HG03159 (cell line): ENCODE data around the gene FERMT2.

Experiments
- ATAC-seq: cut with Tn5 transposase; IDR thresholded peaks from one replicate; pipeline ENCODE4 v1.9.1; 2021; ENCODE audit warnings: mild to moderate bottlenecking, moderate library complexity; ENCODE audit not compliant: unreplicated experiment

FERMT2 gene

DNA sequence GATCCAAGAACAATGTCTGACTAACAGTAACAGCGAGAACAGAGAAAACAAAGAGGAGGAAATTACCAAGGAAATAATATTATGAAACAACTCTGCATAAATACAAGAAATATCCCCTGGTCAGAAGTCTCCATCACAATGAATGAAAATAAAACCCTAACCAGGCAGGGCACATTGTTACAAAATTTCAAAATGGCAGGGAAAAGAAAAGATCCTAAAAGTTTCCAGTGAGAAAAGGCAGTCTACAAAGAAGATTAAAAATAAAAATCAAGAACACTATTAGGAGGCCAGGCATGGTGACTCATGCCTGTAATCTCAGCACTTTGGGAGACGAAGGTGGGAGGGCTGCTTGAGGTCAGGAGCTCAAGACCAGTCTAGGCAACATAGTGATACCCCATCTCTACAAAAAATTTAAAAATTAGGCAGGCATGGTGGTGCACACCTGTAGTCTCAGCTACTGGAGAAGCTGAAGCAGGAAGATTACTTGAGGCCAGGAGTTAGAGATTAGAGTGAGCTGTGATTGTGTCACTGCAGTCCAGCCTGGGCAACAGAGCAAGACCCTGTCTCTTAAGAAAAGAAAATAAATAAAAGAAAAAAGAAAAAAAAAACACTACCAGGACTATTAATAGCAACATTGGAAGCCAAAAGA lies 47.8 kb downstream of the FERMT2 start:
- no peak for ATAC-seq

DNA sequence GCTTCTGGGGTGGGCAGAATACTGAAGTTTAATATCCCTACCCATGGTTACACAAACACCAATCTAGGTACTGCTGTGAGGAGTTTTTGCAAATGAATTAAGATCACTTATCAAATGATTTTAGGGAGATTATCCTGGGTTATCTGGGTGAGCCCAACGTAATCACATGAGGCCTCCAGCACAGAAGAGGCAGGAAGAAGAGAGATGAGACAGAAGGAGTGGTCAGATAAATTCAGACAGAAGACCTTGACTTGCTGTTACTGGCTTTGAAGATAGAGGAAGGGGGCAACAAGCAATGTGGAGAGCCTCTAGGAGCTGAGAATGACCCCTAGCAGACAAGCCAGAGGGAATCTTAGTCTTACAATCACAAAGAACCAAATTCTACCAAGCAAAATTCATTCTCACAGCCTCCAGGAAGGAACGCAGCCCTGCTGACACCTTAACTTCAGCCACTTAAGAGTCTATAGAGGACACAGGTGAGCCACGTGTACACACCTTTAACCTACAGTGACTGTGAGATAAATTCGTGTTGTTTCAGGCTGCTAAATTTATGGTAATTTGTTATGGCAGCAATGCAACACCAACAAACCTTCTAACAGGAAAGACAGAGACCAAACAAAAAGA lies 49.4 kb downstream of the FERMT2 start:
- ATAC-seq, result no peak

DNA sequence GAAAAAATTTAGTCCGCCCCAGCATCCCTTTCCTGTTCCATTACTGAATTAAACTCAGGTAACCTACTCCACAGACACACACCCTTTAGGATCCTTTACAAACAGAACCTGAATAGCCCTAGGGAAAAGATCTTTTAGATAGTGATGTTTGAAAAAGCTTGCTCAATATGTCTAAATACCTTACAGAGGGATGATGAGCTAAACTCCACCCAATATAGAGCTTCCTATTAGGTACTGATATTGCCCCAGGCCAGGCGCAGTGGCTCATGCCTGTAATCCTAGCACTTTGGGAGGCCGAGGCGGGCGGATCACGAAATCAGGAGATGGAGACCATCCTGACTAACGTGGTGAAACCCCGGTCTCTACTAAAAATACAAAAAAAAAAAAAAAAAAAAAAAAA lies 50.1 kb downstream of the FERMT2 start:
- no peak for ATAC-seq

DNA sequence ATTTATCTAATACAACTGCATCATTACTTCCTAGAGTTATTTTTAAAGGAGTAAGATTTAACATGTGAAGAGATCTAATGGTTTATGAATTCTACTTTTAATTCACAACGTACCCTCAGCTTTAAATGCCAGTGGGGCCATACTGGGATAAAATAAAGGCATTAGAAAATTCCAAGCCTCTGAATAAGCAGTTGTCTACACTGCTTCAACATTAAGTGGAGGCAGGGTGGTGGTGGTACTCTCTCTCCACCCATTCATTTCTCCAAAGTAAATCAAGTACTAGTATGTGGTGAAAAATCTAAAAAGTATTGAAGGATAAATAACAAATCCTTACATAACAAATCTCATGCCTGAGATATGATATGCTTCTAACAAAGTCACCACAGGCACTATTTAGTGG lies 52.4 kb downstream of the FERMT2 start:
- ATAC-seq, result no peak

DNA sequence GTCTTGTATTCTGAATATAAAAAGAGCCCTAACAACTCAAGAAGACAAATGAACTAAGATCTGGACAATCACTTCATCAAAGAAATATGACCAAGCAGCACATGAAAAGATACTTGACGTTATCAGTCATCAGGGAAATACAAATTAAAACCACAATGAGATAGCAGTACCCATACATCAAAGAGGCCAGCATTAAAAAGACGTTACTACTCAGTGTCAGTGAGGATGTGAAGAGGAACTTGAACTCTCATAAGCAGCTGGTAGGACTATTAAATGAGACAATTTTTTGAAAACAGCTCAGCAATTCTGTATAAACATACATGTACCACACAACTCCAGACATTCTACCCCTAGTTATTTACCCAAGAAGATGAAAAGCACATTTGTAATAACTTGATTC lies 55.9 kb downstream of the FERMT2 start:
- no peak for ATAC-seq

DNA sequence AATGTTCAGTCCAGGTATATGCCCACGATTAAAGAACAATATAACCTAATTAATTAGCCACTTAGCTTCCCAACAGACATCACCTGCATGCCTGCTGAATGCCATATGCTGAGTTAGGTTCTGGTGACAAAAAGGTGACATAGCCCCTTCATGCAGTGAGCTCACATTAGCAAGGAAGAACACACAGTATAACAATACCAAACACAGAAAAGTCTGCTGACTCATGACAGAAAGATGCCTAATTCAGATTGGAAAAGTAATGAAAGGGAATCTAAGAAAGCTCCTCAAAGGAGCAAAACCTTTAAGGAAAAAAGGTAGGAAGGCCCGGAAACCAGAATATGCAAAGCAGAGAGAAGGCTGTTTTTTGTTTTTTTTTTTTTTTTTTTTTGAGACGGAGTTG lies 59.0 kb downstream of the FERMT2 start:
- no peak for ATAC-seq

DNA sequence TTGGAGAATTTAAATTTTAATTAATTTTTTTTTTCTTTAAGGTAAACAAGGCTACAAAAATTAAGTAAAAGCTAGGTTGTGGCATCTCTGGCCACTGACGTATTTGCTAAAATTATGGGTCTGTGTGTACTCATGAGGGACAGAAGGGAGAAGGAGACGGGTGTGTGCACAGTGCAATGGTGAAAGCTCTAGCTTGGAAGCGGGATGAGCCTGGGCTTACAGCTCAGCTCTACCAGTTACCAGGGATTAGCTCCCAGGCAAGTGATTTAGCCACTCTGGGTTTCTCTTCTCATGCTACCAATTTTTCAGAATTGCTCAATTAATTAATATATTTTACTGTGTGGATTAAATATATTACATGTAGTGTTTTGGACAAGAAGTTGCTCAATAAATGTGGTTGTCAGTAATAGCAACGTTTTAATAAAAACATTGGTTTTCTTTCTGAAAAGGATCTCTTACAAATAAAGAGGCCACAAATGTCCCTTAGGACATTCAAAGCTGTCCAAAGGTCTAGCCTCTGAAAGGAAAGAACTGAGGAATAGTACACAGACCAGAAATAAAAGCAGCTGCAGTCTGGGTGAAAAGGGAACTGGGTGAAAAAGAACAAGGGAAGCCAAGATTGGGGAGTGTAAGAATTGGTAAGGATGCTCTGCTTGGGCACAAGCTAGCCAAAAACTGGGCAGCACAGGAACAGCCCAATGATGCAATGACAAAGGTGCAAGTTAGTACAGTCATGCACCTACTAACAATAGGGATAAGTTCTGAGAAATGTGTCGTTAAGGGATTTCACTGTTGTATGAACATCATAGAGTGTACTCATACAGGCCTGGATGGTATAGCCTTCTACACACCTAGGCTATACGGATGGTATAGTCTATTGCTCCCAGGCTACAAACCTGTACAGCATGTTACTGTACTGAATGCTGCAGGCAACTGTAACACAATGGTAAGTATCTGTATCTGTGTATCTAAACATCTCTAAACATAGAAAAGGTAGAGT lies 61.7 kb downstream of the FERMT2 start:
- no peak for ATAC-seq

DNA sequence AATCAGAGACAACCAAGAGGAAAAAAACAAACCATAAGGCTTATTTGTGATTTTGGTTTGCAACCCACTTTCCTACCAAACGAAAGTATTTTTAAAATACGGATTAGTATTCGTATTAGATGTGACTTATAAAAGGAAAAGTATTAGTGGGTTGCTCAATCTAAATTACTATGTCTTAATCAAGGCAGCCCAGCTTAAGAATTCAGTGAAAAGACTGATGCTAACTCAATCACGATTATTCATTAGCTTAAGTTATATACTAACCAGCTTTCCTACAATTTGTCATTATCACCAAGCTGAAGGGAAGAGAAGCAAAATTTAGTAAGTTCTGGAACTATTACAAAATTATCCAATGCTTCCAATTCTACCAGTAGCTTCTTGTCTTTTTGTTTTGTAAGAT lies 62.7 kb downstream of the FERMT2 start:
- ATAC-seq, result no peak

DNA sequence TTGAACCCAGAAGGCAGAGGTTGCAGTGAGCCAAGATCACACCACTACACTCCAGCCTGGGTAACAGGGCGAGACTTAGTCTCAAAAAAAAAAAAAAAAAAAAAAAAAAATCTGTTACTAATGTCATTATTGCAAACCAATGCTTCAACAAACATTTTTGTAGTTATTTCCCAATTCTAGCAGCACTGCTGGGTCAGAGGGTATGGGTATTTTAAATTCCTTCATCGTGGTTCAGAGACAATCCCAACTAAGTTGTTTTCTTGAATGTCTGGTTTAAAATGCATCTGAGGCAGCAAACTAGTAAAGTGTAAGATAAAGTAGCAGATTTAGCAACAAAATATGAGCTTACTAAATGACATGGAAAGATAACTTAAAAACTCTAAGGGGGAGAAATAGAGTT lies 65.6 kb downstream of the FERMT2 start:
- ATAC-seq, result no peak

DNA sequence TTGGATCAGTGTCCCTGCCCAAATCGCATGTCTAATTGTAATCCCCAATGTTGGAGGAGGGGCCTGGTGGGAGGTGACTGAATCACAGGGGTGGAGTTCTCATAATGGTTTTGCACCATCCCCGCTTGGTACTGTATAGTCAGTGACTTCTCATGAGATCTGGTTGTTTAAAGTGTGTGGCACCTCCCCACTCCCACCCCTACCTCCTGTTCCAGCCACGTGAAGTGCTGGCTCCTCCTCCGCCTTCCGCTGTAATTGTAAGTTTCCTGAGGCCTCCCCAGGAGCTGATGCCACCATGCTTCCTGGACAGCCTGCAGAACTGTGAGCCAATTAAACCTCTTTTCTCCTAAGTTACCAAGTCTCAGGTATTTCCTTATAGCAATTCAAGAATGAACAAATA lies 67.2 kb downstream of the FERMT2 start:
- ATAC-seq, result no peak

DNA sequence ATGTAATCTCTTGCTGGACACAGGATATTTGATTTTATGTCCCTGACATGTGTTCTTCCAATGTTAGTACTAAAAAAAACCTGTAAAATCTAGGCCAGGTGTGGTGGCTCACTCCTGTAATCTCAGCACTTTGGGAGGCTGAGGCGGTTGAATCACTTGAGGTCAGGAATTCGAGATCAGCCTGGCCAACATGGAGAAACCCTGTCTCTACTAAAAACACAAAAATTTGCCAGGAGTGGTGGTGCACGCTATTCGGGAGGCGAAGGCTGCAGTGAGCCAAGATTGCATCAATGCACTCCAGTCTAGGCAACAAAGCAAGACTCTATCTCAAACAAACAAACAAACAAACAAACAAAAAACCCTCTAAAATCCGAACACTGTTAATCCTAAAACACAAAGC lies 68.0 kb downstream of the FERMT2 start:
- no peak for ATAC-seq

DNA sequence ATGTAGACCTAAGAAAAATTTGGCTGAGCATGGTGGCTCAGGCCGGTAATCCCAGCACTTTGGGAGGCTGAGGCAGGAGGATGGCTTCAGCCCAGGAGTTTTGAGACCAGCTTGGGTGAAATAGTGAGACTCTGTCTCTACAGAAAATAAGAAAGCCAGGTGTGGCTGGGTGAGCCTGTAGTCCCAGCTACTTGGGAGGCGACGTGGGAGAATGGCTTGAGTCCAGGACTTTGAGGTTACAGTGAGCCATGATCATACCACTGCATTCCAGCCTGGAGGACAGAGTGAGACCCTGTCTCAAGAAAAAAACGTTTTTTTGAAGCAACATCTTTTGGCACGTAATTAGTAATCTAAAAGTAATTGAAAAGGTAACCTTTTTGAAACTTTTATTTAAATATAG lies 70.9 kb downstream of the FERMT2 start:
- ATAC-seq, result no peak

DNA sequence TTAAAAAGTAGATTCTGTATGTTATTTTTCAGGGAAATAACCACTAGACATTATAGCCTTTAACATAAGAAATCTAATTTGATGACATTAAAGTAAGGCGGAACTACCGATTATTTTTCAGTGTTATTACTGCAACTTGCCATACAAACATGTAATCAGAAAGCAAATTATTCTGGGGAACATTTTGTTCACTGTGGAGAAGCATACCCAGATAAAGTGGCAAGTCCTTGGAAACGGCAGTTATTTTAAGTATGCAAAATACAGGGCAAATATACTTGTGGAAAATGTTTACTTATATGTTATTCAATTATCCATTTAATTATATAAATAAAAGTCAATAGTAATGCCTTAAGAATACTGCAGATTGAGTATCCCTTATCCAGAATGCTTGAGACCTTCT lies 71.9 kb downstream of the FERMT2 start:
- ATAC-seq, result no peak

DNA sequence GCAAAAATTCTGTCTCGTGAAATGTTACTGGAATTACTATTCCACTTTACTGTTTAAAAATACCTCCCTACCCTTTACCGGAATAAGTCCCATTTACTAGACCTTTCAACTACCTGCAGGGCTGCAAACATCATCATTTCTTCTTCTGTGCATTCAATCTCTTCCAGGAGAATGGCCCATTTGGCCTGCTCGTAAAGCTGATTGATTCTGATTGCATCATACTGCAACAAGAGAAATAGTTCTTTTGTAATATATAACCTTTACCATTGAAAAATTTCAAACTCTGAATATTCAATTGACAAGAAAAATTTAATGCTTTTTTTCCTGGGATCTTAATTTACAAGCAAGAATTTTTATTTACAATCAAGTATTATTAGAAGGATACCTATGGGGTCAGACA lies 72.4 kb downstream of the FERMT2 start:
- no peak for ATAC-seq

DNA sequence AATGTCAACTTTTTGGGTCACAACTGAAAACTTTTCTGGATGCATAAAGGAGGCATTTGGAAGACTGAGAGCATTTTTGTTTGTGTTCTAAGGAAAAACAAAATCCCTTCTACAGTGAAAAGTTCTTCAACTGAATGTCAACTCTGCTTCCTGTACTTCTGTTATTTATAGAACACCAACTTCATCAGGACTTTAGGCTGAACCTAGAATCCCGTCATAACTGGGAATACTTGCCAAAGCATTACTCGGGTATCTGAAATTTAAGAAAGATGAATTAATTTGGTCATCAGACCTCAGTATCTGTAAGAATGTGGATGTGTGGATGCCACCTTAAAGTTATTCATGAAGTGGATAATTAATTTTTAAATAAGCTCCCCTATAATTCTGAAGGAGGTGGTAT lies 73.2 kb downstream of the FERMT2 start:
- ATAC-seq, result no peak

DNA sequence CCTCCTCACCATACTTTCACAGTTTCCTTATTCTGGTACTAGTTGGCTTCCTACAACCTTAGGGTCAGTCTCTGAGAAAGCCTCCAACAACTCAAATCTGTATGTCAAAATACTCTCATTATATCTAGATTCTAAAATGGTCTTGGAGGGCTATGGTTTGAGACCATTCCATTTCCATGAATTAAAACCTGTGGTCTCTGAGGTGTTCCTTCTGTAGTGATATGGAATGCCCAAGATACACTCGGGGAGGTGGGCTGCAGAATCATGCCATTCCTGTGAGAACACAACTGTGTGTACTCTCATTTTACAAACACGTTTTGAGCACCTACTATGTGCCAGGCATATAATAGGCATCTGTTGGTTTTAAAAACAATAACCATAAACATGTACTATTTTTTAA lies 74.0 kb downstream of the FERMT2 start:
- ATAC-seq, result no peak

DNA sequence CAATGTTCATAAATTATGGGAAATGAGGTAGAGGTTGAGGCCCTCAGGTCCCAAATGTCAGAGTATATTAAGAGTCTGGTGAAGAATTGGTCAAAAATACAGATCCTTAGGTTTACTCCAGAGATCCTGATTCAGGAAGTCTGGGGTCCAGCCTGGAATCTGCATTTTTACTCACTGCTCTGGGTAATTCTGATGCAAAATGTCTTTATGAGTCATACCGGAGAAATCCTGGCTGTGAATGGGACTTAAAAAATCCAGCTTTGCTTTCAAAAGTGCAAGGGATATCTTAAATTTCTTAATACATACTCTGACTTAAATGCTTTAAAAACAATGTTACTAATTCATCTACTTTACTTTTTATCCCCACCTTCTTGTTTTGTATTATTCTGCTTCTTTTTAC lies 74.5 kb downstream of the FERMT2 start:
- ATAC-seq, result no peak

DNA sequence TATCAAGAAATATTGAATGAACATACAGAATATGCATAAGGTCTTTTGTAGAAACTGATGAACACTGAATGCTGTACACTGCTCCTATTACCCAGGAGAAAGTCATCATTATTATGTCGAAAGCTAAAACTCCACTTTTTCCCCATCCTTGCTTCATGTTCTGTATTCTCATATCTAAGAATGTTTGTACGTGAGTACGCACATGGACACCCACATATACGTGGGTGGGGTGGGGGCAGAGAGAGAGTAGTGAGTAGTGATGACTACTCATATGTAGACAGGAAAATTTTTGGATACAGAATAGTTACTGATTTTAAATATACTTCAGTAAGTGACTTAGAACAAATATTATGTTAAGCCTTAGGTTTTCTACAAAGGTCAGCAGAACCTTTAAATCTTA lies 75.1 kb downstream of the FERMT2 start:
- no peak for ATAC-seq

DNA sequence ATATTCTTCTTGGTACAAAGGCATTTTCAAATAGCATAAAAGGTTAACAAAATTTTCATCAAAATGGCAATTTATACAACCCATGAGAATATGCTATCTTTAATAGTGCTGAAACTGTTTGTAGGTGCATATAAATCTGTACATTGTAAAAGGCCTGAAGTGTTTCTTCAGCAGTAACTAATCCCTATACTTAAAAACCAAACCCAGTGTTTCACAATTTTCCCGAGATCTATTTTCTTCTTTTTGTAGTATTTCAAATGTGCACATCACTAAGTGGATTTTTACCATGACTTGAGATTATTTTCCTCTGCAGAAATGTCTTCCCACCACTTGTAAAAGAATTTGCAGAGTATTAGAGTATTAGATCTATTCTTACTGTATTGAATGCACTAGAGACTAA lies 76.5 kb downstream of the FERMT2 start:
- ATAC-seq, result no peak

DNA sequence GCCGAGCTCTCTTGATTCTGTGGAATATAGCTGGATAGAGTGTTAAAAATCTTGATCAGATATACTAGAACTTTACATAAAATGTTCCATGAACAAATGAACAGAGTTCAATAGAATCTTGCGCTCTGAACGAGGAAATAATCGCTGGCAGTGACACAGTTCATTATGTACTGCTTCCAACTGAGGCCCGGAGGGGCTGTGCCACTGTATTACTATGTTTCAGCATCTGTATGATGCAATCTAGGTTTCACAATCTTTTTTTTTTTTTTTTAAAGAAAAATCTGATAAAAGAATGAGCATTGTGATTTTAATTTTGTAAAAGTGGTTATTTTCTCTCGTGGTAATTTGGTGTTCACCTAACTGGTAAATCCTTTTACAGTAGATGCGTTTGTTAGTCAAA lies 77.2 kb downstream of the FERMT2 start:
- ATAC-seq, result no peak

DNA sequence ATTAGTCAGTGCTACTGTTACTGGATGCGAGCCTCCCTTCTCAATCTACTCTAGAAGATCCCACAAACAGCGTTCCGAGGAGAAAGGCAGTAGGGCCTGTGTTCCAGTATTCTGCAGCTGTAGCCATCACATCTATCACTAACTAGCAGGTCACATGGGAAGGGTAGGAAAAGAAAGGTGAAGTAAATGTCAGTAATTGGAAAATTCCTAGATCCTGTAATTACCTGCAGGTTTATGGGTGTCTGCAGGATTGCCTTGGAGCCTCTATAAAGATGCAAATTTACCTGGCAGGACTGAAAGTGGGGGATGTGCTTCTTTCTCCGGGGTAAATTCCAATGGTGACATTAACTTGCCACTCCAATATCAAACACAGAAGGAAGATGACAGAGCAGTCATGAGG lies 77.8 kb downstream of the FERMT2 start:
- ATAC-seq, result no peak

DNA sequence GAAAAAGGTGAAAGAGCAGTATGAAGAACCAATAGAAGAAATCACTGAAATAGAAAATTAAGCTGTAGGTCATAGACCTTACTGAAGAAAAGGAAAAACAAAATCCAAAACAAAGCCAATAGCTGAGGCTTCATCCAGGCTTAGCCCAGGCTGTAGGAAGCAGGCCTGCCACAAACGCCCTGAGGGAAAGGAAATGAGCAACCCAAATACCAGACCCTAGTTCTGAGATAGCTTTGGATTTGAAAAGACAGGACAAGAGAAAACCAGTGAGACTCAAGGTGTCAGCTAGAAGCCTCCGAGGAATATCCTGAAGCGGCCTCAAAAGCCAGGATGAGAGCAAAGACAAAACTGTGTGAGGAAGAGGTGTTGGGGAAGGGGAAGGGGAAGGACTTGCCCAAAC lies 79.2 kb downstream of the FERMT2 start:
- no peak for ATAC-seq
